ENCODE results near the gene MYL2.

DNA sequence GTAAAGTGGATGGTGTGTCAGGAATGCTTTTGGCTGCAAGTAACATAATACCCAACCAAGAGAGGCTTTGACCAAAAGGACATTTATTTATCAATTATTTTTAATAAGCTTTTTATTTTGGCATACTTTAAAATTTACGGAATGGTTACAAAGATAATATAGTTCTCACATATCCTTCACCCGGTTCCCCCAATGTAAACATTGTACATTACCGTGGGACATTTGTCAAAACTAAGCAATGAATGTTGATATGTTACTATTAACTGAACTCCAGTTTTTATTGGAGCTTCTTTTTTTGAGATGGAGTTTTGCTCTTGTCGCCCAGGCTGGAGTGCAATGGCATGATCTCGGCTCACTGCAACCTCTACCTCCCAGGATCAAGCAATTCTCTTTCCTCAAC, 50.6 kb downstream of the MYL2 start:
- TF ChIP-seq, protein P1, sequence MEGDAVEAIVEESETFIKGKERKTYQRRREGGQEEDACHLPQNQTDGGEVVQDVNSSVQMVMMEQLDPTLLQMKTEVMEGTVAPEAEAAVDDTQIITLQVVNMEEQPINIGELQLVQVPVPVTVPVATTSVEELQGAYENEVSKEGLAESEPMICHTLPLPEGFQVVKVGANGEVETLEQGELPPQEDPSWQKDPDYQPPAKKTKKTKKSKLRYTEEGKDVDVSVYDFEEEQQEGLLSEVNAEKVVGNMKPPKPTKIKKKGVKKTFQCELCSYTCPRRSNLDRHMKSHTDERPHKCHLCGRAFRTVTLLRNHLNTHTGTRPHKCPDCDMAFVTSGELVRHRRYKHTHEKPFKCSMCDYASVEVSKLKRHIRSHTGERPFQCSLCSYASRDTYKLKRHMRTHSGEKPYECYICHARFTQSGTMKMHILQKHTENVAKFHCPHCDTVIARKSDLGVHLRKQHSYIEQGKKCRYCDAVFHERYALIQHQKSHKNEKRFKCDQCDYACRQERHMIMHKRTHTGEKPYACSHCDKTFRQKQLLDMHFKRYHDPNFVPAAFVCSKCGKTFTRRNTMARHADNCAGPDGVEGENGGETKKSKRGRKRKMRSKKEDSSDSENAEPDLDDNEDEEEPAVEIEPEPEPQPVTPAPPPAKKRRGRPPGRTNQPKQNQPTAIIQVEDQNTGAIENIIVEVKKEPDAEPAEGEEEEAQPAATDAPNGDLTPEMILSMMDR (IDR thresholded peaks at IDR 0.05) = no peak
- no peak for TF ChIP-seq POLR2A (IDR thresholded peaks at IDR 0.05)

Data from thyroid gland (tissue), 4 donors.